GM12801 (cell line): ENCODE results near the gene DOCK8.

ENCODE experiments used
- CTCF ChIP-seq: IDR thresholded peaks from one replicate; pipeline ENCODE4 v1.5.1; 2011; ENCODE audit warnings: control low read depth; ENCODE audit not compliant: insufficient read length; ENCODE audit errors: extremely low read depth

Gene DOCK8

GRCh38 chr9:495739-496138 is 281.1 kb downstream of the DOCK8 start:
- TF ChIP-seq CTCF, result no peak

- TF ChIP-seq CTCF, result no peak
Measured at GRCh38 chr9:503326-503725, 288.7 kb downstream of the DOCK8 start.

GRCh38 chr9:503881-504852 is 289.5 kb downstream of the DOCK8 start, which contains the start of gene KANK1:
Gene KANK1, plus strand, starts transcription at chr9:504695.
- TF ChIP-seq CTCF, result no peak

GRCh38 chr9:504921-505740 is 290.5 kb downstream of the DOCK8 start:
- no peak for TF ChIP-seq CTCF

GRCh38 chr9:505741-506059 is 291.0 kb downstream of the DOCK8 start:
- no peak for TF ChIP-seq CTCF

GRCh38 chr9:506281-506680 is 291.6 kb downstream of the DOCK8 start:
- TF ChIP-seq CTCF, result no peak

- TF ChIP-seq CTCF, result no peak
Measured at GRCh38 chr9:511861-512260, 297.2 kb downstream of the DOCK8 start.
